Karpas-422 (cell line): ENCODE measurements around the gene CHGA. TPM values are rescaled to one million over a fixed set of nuclear protein-coding genes. Genes with fewer than 3 reads are reported as not detected.

Experiments used
- DNase-seq: peaks from one replicate; pipeline ENCODE4 v3.0.0-alpha.2; 2015
- H2AFZ ChIP-seq: fragments of 200-600 bp; sonication (generic); 2 replicates; pipeline ENCODE4 v1.6.1; 2014; ENCODE audit warnings: antibody characterized with exemption, low read length, mixed read lengths
- H3K27ac ChIP-seq: fragments of 200-600 bp; sonication (generic); 2 replicates; pipeline ENCODE4 v1.5.1; 2014; ENCODE audit warnings: mild to moderate bottlenecking, low read length, moderate library complexity
- H3K27me3 ChIP-seq: fragments of 200-600 bp; sonication (generic); 2 replicates; pipeline ENCODE4 v1.6.1; 2014; ENCODE audit warnings: low read length, mixed read lengths
- H3K36me3 ChIP-seq: fragments of 200-600 bp; sonication (generic); 2 replicates; pipeline ENCODE4 v1.6.1; 2014; ENCODE audit warnings: low read length, mixed read lengths; ENCODE audit not compliant: insufficient read depth
- H3K4me1 ChIP-seq: fragments of 200-600 bp; sonication (generic); 2 replicates; pipeline ENCODE4 v1.6.1; 2014; ENCODE audit warnings: mild to moderate bottlenecking, low read length, mixed read lengths
- H3K4me2 ChIP-seq: fragments of 200-600 bp; sonication (generic); 2 replicates; pipeline ENCODE4 v1.6.1; 2014; ENCODE audit warnings: low read length, low read depth, mild to moderate bottlenecking; ENCODE audit not compliant: poor library complexity, severe bottlenecking
- H3K4me3 ChIP-seq: fragments of 200-600 bp; sonication (generic); 2 replicates; pipeline ENCODE4 v1.5.1; 2014; ENCODE audit warnings: mild to moderate bottlenecking, antibody characterized with exemption, low read length, mixed read lengths
- H3K79me2 ChIP-seq: fragments of 200-600 bp; sonication (generic); 2 replicates; pipeline ENCODE4 v1.6.1; 2014; ENCODE audit warnings: mild to moderate bottlenecking, low read length, mixed read lengths
- H3K9ac ChIP-seq: fragments of 200-600 bp; sonication (generic); 2 replicates; pipeline ENCODE4 v1.6.0; 2014; ENCODE audit warnings: low read length
- H3K9me2 ChIP-seq: fragments of 200-600 bp; sonication (generic), shearing (Covaris generic); replicated peaks from 2 replicates; pipeline ENCODE4 v1.6.0; 2014; ENCODE audit warnings: mild to moderate bottlenecking, low read length, moderate library complexity; ENCODE audit not compliant: insufficient read depth
- H3K9me3 ChIP-seq: fragments of 300-700, 200-600 bp; sonication (generic); 2 replicates; pipeline ENCODE4 v1.6.1; 2014; ENCODE audit warnings: low read length, mixed read lengths
- H4K20me1 ChIP-seq: fragments of 200-600 bp; sonication (generic); 2 replicates; pipeline ENCODE4 v1.6.1; 2014; ENCODE audit warnings: mild to moderate bottlenecking, antibody characterized with exemption, low read length, low read depth; ENCODE audit not compliant: insufficient read depth
- total RNA-seq: library from RNA; depleted of rRNA; stranded (reverse); fragments of >200 nt; shearing (Covaris generic); gene quantifications from 2 replicates; pipeline ENCODE4 v1.2.3, GENCODE V29; 2014; ENCODE audit warnings: low replicate concordance

CHGA gene
- total RNA-seq, 1 experiment from 2014 or later = not detected

DNA sequence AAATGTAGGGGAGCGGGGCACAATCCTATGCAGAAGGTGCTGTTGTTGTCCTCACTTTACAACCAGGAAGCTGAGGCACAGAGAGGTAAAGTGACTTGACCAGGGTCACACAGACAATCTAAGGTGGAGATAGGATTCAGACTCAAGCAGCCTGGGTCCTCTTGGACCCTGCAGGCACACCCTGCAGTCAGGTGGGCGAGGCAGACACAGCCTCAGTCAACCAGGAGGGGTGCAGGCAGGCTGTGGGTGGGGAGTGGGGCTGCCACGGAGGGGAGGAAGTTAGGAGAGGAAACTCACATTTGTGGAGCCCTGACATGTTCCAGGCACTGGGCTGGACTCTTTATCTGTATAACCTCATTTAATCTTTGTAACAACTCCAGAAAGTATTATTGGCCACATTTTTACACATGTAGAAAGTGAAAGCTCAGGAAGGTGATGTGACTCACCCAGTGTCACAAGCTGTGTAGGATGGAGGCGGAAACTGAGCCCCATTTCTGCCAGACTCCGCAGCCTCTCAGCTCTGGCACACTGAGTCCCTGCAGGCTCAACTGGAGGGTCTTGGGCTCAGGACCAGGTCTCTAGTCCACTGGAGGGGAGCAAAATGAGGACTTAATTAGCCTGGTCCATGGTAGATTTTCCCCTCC lies 24.9 kb upstream of the CHGA start:
- DNase-seq = no peak
- no peak overlapping the region for H3K4me2 ChIP-seq
- no peaks in the 10 kb centered on the region for H3K36me3 ChIP-seq
- H3K9me2 ChIP-seq = no peaks in the 10 kb centered on the region
- H3K9ac ChIP-seq = no peak overlapping the region
- no peak overlapping the region for H2AFZ ChIP-seq
- no peaks in the 10 kb centered on the region for H3K79me2 ChIP-seq
- H4K20me1 ChIP-seq = no peaks in the 10 kb centered on the region
- peaks cover 1% of the 10 kb centered on the region; the same call in 1 of the 2 replicates for H3K9me3 ChIP-seq
- H3K27me3 ChIP-seq = peaks cover 1% of the 10 kb centered on the region; the same call in 1 of the 2 replicates
- H3K27ac ChIP-seq = no peak overlapping the region
- H3K4me3 ChIP-seq = no peak overlapping the region
- H3K4me1 ChIP-seq = no peaks in the 10 kb centered on the region

GRCh38 chr14:92898566-92899131 lies 24.3 kb upstream of the CHGA start:
- Histone ChIP-seq H3K9me2 (no peaks in the 10 kb centered on the region), H3K79me2 (no peaks in the 10 kb centered on the region), H3K9ac (no peak overlapping the region), H4K20me1 (no peaks in the 10 kb centered on the region), H3K9me3 (no peaks in the 10 kb centered on the region), H2AFZ (no peak overlapping the region), H3K4me3 (no peak overlapping the region), H3K27ac (no peak overlapping the region), H3K36me3 (no peaks in the 10 kb centered on the region), H3K27me3 (no peaks in the 10 kb centered on the region), H3K4me2 (no peak overlapping the region), H3K4me1 (no peaks in the 10 kb centered on the region)
- no peak for DNase-seq

GRCh38 chr14:92900660-92901059 lies 22.3 kb upstream of the CHGA start:
- no peak overlapping the region for H3K4me2 ChIP-seq
- H3K27me3 ChIP-seq = no peaks in the 10 kb centered on the region
- H3K4me1 ChIP-seq = no peaks in the 10 kb centered on the region
- no peaks in the 10 kb centered on the region for H3K36me3 ChIP-seq
- H3K9me2 ChIP-seq = no peaks in the 10 kb centered on the region
- no peak overlapping the region for H2AFZ ChIP-seq
- no peak overlapping the region for H3K4me3 ChIP-seq
- no peaks in the 10 kb centered on the region for H4K20me1 ChIP-seq
- no peak overlapping the region for H3K9ac ChIP-seq
- H3K79me2 ChIP-seq = no peaks in the 10 kb centered on the region
- DNase-seq = no peak
- H3K27ac ChIP-seq = no peak overlapping the region
- H3K9me3 ChIP-seq = no peaks in the 10 kb centered on the region

DNA sequence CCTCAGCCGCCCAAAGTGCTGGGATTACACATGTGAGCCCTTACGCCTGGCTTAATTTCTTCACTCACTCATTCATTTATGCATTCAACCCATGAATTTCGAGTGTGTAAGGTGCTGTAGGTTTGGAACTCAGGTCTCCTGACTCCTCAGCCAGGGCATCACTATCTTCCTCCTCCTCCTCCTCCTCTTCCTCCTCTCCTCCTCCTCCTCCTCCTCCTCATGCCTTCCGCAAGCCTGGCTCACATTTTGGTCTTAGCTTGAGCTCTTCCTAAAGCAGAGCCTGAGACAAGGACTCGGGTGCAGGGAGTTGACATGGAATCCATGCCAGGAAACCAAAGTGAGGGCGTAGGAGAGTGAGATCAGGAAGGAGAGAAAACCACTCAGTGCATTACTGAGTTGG lies 20.8 kb upstream of the CHGA start:
- Histone ChIP-seq H3K4me1 (no peaks in the 10 kb centered on the region), H3K4me3 (no peak overlapping the region), H3K4me2 (no peak overlapping the region), H4K20me1 (no peaks in the 10 kb centered on the region), H3K9ac (no peak overlapping the region), H2AFZ (no peak overlapping the region), H3K27me3 (no peaks in the 10 kb centered on the region), H3K79me2 (no peaks in the 10 kb centered on the region), H3K36me3 (no peaks in the 10 kb centered on the region), H3K9me3 (no peaks in the 10 kb centered on the region), H3K27ac (no peak overlapping the region), H3K9me2 (no peaks in the 10 kb centered on the region)
- DNase-seq = no peak

GRCh38 chr14:92902726-92903125 lies 20.2 kb upstream of the CHGA start:
- H3K4me3 ChIP-seq = no peak overlapping the region
- no peaks in the 10 kb centered on the region for H3K9me2 ChIP-seq
- H3K27me3 ChIP-seq = no peaks in the 10 kb centered on the region

GRCh38 chr14:92903359-92903758 lies 19.6 kb upstream of the CHGA start:
- no peaks in the 10 kb centered on the region for H3K79me2 ChIP-seq
- H3K27me3 ChIP-seq = no peaks in the 10 kb centered on the region
- no peaks in the 10 kb centered on the region for H3K9me3 ChIP-seq
- no peak overlapping the region for H3K4me3 ChIP-seq
- H3K9ac ChIP-seq = no peak overlapping the region
- H2AFZ ChIP-seq = no peak overlapping the region
- H3K27ac ChIP-seq = no peak overlapping the region
- H3K4me2 ChIP-seq = no peak overlapping the region
- H3K9me2 ChIP-seq = no peaks in the 10 kb centered on the region
- H4K20me1 ChIP-seq = no peaks in the 10 kb centered on the region
- H3K36me3 ChIP-seq = no peaks in the 10 kb centered on the region
- H3K4me1 ChIP-seq = no peaks in the 10 kb centered on the region
- DNase-seq = no peak

More at GRCh38 chr14:92902726-92903125, 20.2 kb upstream of the CHGA start:
- Histone ChIP-seq H3K4me1 (no peaks in the 10 kb centered on the region), H2AFZ (no peak overlapping the region), H3K4me2 (no peak overlapping the region), H3K9ac (no peak overlapping the region), H3K27ac (no peak overlapping the region), H3K79me2 (no peaks in the 10 kb centered on the region), H3K9me3 (no peaks in the 10 kb centered on the region), H4K20me1 (no peaks in the 10 kb centered on the region), H3K36me3 (no peaks in the 10 kb centered on the region)
- no peak for DNase-seq

GRCh38 chr14:92905667-92906066 lies 17.3 kb upstream of the CHGA start:
- Histone ChIP-seq H3K27ac (no peak overlapping the region), H3K9me2 (no peaks in the 10 kb centered on the region), H3K4me3 (no peak overlapping the region), H3K79me2 (no peaks in the 10 kb centered on the region), H4K20me1 (no peaks in the 10 kb centered on the region), H3K36me3 (no peaks in the 10 kb centered on the region), H3K9ac (no peak overlapping the region), H2AFZ (no peak overlapping the region), H3K9me3 (no peaks in the 10 kb centered on the region), H3K4me2 (no peak overlapping the region), H3K27me3 (no peaks in the 10 kb centered on the region), H3K4me1 (no peaks in the 10 kb centered on the region)
- DNase-seq = no peak

GRCh38 chr14:92906420-92906819 lies 16.5 kb upstream of the CHGA start:
- Histone ChIP-seq H3K4me1 (no peaks in the 10 kb centered on the region), H3K79me2 (no peaks in the 10 kb centered on the region), H3K9me3 (no peaks in the 10 kb centered on the region), H4K20me1 (no peaks in the 10 kb centered on the region), H3K9me2 (no peaks in the 10 kb centered on the region), H3K27ac (no peak overlapping the region), H2AFZ (no peak overlapping the region), H3K9ac (no peak overlapping the region), H3K4me2 (no peak overlapping the region), H3K27me3 (no peaks in the 10 kb centered on the region), H3K36me3 (no peaks in the 10 kb centered on the region), H3K4me3 (no peak overlapping the region)
- DNase-seq = no peak
